Naive thymus-derived CD4-positive, alpha-beta T cell (primary cell): Measurements from ENCODE around the gene SFT2D1. TPM values are rescaled to one million over a fixed set of nuclear protein-coding genes. Genes with fewer than 3 reads are reported as not detected.

ENCODE experiments used
- ATAC-seq: fragments of 150-1000 bp; cut with Tn5 transposase; 2 replicates; pipeline ENCODE4 v1.10.0; 2021; ENCODE audit warnings: mild to moderate bottlenecking, moderate library complexity
- CTCF ChIA-PET: fragments of 350-600 bp; sonication (Branson Sonifier 250); formaldehyde crosslinking; loops from one replicate; lab custom pipeline; 2021; ENCODE audit warnings: antibody characterized with exemption; lab: Charles Lee
- POLR2A ChIA-PET: fragments of 350-600 bp; sonication (Branson Sonifier 250); formaldehyde crosslinking; loops from one replicate; lab custom pipeline; 2021; ENCODE audit warnings: antibody characterized with exemption, inconsistent platforms; lab: Charles Lee
- DNase-seq, 9 donors: peaks; one replicate each; pipeline versions ENCODE4 v3.0.0 to v3.0.0-alpha.2; 2020 to 2022; ENCODE audit warnings: mixed read lengths in 1 of 9
- H3K27ac ChIP-seq: one replicate; pipeline ENCODE4 v1.7.0; 2013; ENCODE audit warnings: mild to moderate bottlenecking, low read depth, low read length, moderate library complexity
- H3K27me3 ChIP-seq, 2 donors: one replicate each; pipeline ENCODE4 v1.7.0; 2013; ENCODE audit warnings: low read length in 2 of 2, mild to moderate bottlenecking in 2 of 2, moderate library complexity in 2 of 2; ENCODE audit not compliant: control insufficient read depth in 2 of 2, insufficient read depth in 2 of 2
- H3K36me3 ChIP-seq, 3 experiments: 1 replicate in 2 of 3; 2 replicates in 1 of 3; pipeline ENCODE4 v1.7.0; 2013; ENCODE audit warnings: low read length in 3 of 3, mild to moderate bottlenecking in 3 of 3, moderate library complexity in 1 of 3; ENCODE audit not compliant: insufficient read depth in 3 of 3, control insufficient read depth in 2 of 3
- H3K4me1 ChIP-seq, 2 donors: one replicate each; pipeline ENCODE4 v1.7.0; 2013; ENCODE audit warnings: low read length in 2 of 2, mild to moderate bottlenecking in 2 of 2, moderate library complexity in 1 of 2; ENCODE audit not compliant: control insufficient read depth in 2 of 2, insufficient read depth in 2 of 2
- H3K4me3 ChIP-seq: 2 replicates; pipeline ENCODE4 v1.7.0; 2013; ENCODE audit warnings: mild to moderate bottlenecking, low read length
- H3K9me3 ChIP-seq, 3 experiments: 1 replicate in 2 of 3; 2 replicates in 1 of 3; pipeline ENCODE4 v1.7.0; 2013; ENCODE audit warnings: low read length in 3 of 3; ENCODE audit not compliant: control insufficient read depth in 2 of 3
- H3K27ac Mint-ChIP-seq, 9 donors: one replicate each; pipeline ENCODE4 v1.8.0; 2020 to 2022; ENCODE audit warnings: mixed read lengths in 9 of 9, mild to moderate bottlenecking in 8 of 9, moderate library complexity in 5 of 9, inconsistent platforms in 2 of 9
- H3K27me3 Mint-ChIP-seq, 5 donors: one replicate each; pipeline ENCODE4 v1.8.0; 2021 to 2022; ENCODE audit warnings: mixed read lengths in 5 of 5, mild to moderate bottlenecking in 1 of 5
- H3K36me3 Mint-ChIP-seq, 5 donors: one replicate each; pipeline ENCODE4 v1.8.0; 2020 to 2022; ENCODE audit warnings: mixed read lengths in 5 of 5, mild to moderate bottlenecking in 3 of 5, inconsistent platforms in 1 of 5
- H3K4me1 Mint-ChIP-seq, 7 donors: one replicate each; pipeline ENCODE4 v1.8.0; 2020 to 2022; ENCODE audit warnings: mixed read lengths in 7 of 7, mild to moderate bottlenecking in 3 of 7, inconsistent platforms in 1 of 7
- H3K4me3 Mint-ChIP-seq, 10 donors: one replicate each; pipeline ENCODE4 v1.8.0; 2020 to 2022; ENCODE audit warnings: mild to moderate bottlenecking in 10 of 10, mixed read lengths in 10 of 10, moderate library complexity in 6 of 10, inconsistent platforms in 2 of 10
- H3K9me3 Mint-ChIP-seq, 11 donors: one replicate each; pipeline ENCODE4 v1.8.0; 2020 to 2022; ENCODE audit warnings: mixed read lengths in 11 of 11, mild to moderate bottlenecking in 4 of 11, inconsistent platforms in 1 of 11, moderate library complexity in 1 of 11
- intact Hi-C, 2 donors: fragments of 100-400 bp; cut with micrococcal nuclease; formaldehyde crosslinking; loops; one replicate each; pipeline ENCODE4 v1.15.1; 2023
- polyA plus RNA-seq, 2 donors: library from polyadenylated mRNA; unstranded; fragments of 300-500 nt; fragmentation: Illumina TruSeq; gene quantifications; one replicate each; pipeline ENCODE4 v1.2.3, GENCODE V29; 2021
- total RNA-seq, 6 experiments: library from RNA in 5 of 6; stranded (reverse) in 5 of 6; gene quantifications; 1 replicate in 5 of 6; 2 replicates in 1 of 6; pipeline ENCODE4 v1.2.3 and lab custom pipeline; 2021 to 2026

SFT2D1 gene
- total and polyA plus RNA-seq, 7 experiments from 2014 or later, result 18.3 to 52.5 (median 35.3) TPM

GRCh38 chr6:166313255-166314070, 28.9 kb downstream of the SFT2D1 start:
- no peak overlapping the region for H3K27ac ChIP-seq
- no peaks in the 10 kb centered on the region for H3K36me3 Mint-ChIP-seq
- peaks cover 0 to 4% (median 0%) of the 10 kb centered on the region in 7 donors for H3K4me1 Mint-ChIP-seq
- intact Hi-C loops, result loop anchor here (1.0 to 2.0 kb wide), 5 partner anchors 69 to 199 kb away; partner anchors contain the start of gene MPC1 (in 1 of the 2)
- POLR2A ChIA-PET, result interaction anchor here (0.6 to 1.1 kb wide), 2 partner anchors 12 to 24 kb away, joined by 3 read pairs; no protein-coding TSS in a partner anchor
- CTCF ChIA-PET, result interaction anchor here (0.6 to 2.9 kb wide), 13 partner anchors 9 to 211 kb away, joined by 3 to 28 read pairs (median 4); no protein-coding TSS in a partner anchor
- peak; percentile 98 for ATAC-seq
- H3K4me3 Mint-ChIP-seq, result no peak overlapping the region
- no peaks in the 10 kb centered on the region for H3K4me1 ChIP-seq
- H3K27ac Mint-ChIP-seq, result no peak overlapping the region
- H3K4me3 ChIP-seq, result no peak overlapping the region
- no peaks in the 10 kb centered on the region for H3K36me3 ChIP-seq
- peaks cover 0 to under 1% of the 10 kb centered on the region in 2 donors for H3K27me3 ChIP-seq
- H3K9me3 Mint-ChIP-seq, result no peaks in the 10 kb centered on the region
- peaks cover 13 to 42% (median 18%) of the 10 kb centered on the region in 5 donors for H3K27me3 Mint-ChIP-seq
- no peaks in the 10 kb centered on the region for H3K9me3 ChIP-seq
- peak in 5 of 9 donors; percentile 28 to 55 (median 36) for DNase-seq

GRCh38 chr6:166312832-166313231, 29.5 kb downstream of the SFT2D1 start:
- Histone ChIP-seq H3K27me3 (peaks cover 0 to 4% of the 10 kb centered on the region in 2 donors), H3K27ac (no peak overlapping the region), H3K9me3 (no peaks in the 10 kb centered on the region), H3K36me3 (no peaks in the 10 kb centered on the region), H3K4me3 (no peak overlapping the region), H3K4me1 (no peaks in the 10 kb centered on the region)
- POLR2A ChIA-PET, result interaction anchor here (1.1 kb wide), 1 partner anchor 24 kb away, joined by 3 read pairs; no protein-coding TSS in a partner anchor
- H3K27me3 Mint-ChIP-seq, result peaks cover 13 to 43% (median 18%) of the 10 kb centered on the region in 5 donors
- H3K9me3 Mint-ChIP-seq, result no peaks in the 10 kb centered on the region
- H3K4me3 Mint-ChIP-seq, result no peak overlapping the region
- ATAC-seq (no peak), DNase-seq (no peak)
- no peaks in the 10 kb centered on the region for H3K36me3 Mint-ChIP-seq
- intact Hi-C loops, result loop anchor here (1.0 to 2.0 kb wide), 5 partner anchors 69 to 200 kb away; partner anchors contain the start of gene MPC1 (in 1 of the 2)
- no peak overlapping the region for H3K27ac Mint-ChIP-seq
- H3K4me1 Mint-ChIP-seq, result peaks cover 0 to 4% (median 0%) of the 10 kb centered on the region in 7 donors
- CTCF ChIA-PET, result interaction anchor here (0.7 to 2.9 kb wide), 10 partner anchors 10 to 212 kb away, joined by 3 to 28 read pairs (median 4); no protein-coding TSS in a partner anchor

GRCh38 chr6:166310634-166311033, 31.7 kb downstream of the SFT2D1 start:
- peaks cover 0 to 8% (median 0%) of the 10 kb centered on the region in 7 donors for H3K4me1 Mint-ChIP-seq
- POLR2A ChIA-PET, result no interaction called here
- no peaks in the 10 kb centered on the region for H3K4me1 ChIP-seq
- no peak overlapping the region for H3K4me3 ChIP-seq
- CTCF ChIA-PET, result interaction anchor here (1.1 to 2.1 kb wide), 2 partner anchors 24 to 90 kb away, joined by 3 to 16 read pairs; no protein-coding TSS in a partner anchor
- no peak overlapping the region for H3K4me3 Mint-ChIP-seq
- H3K9me3 Mint-ChIP-seq, result no peaks in the 10 kb centered on the region
- no peaks in the 10 kb centered on the region for H3K9me3 ChIP-seq
- H3K27ac ChIP-seq, result no peak overlapping the region
- ATAC-seq (no peak), DNase-seq (no peak)
- H3K36me3 Mint-ChIP-seq, result no peaks in the 10 kb centered on the region
- intact Hi-C loops, result no loop called here
- H3K36me3 ChIP-seq, result no peaks in the 10 kb centered on the region
- peaks cover 23 to 55% (median 27%) of the 10 kb centered on the region in 5 donors for H3K27me3 Mint-ChIP-seq
- peaks cover 0 to 4% of the 10 kb centered on the region in 2 donors for H3K27me3 ChIP-seq
- no peak overlapping the region for H3K27ac Mint-ChIP-seq

- CTCF ChIA-PET, result interaction anchor here (1.1 to 2.1 kb wide), 2 partner anchors 25 to 90 kb away, joined by 3 to 16 read pairs; no protein-coding TSS in a partner anchor
- ATAC-seq (no peak), DNase-seq (no peak)
- H3K27me3 Mint-ChIP-seq, result peaks cover 28 to 59% (median 33%) of the 10 kb centered on the region in 5 donors
- H3K27ac ChIP-seq, result no peak overlapping the region
- no peak overlapping the region for H3K4me3 Mint-ChIP-seq
- no peak overlapping the region for H3K27ac Mint-ChIP-seq
- H3K4me3 ChIP-seq, result no peak overlapping the region
- no peaks in the 10 kb centered on the region for H3K4me1 ChIP-seq
- no peaks in the 10 kb centered on the region for H3K9me3 ChIP-seq
- intact Hi-C loops, result no loop called here
- peaks cover 0 to 4% of the 10 kb centered on the region in 2 donors for H3K27me3 ChIP-seq
- no peaks in the 10 kb centered on the region for H3K36me3 Mint-ChIP-seq
- POLR2A ChIA-PET, result no interaction called here
- H3K9me3 Mint-ChIP-seq, result no peaks in the 10 kb centered on the region
- peaks cover 0 to 8% (median 0%) of the 10 kb centered on the region in 7 donors for H3K4me1 Mint-ChIP-seq
- no peaks in the 10 kb centered on the region for H3K36me3 ChIP-seq
These were observed 32.4 kb downstream of the SFT2D1 start for GRCh38 chr6:166309977-166310376.

- no peak for ATAC-seq
- H3K4me1 Mint-ChIP-seq, result peaks cover 0 to 8% (median 0%) of the 10 kb centered on the region in 7 donors
- H3K27ac ChIP-seq, result no peak overlapping the region
- peaks cover 0 to 4% of the 10 kb centered on the region in 2 donors for H3K27me3 ChIP-seq
- no peaks in the 10 kb centered on the region for H3K9me3 ChIP-seq
- no peaks in the 10 kb centered on the region for H3K9me3 Mint-ChIP-seq
- no peak for DNase-seq
- POLR2A ChIA-PET, result interaction anchor here (0.8 to 1.1 kb wide), 2 partner anchors 10 to 38 kb away, joined by 3 read pairs; no protein-coding TSS in a partner anchor
- no peaks in the 10 kb centered on the region for H3K4me1 ChIP-seq
- CTCF ChIA-PET, result interaction anchor here (1.1 kb wide), 1 partner anchor 11 kb away, joined by 3 read pairs; no protein-coding TSS in a partner anchor
- no peak overlapping the region for H3K27ac Mint-ChIP-seq
- intact Hi-C loops, result no loop called here
- peaks cover 34 to 63% (median 41%) of the 10 kb centered on the region in 5 donors for H3K27me3 Mint-ChIP-seq
- H3K36me3 ChIP-seq, result no peaks in the 10 kb centered on the region
- H3K4me3 ChIP-seq, result no peak overlapping the region
- H3K4me3 Mint-ChIP-seq, result peak overlapping the region in 7 of 10 donors; percentile 9 to 79 (median 42)
- H3K36me3 Mint-ChIP-seq, result no peaks in the 10 kb centered on the region
These were observed 33.4 kb downstream of the SFT2D1 start for GRCh38 chr6:166308769-166309589.
